Peyer's patch (tissue), 4 donors: ENCODE results near the gene SPPL3.

ENCODE experiments used
- POLR2A ChIP-seq, 2 donors: fragments of 450-650 bp; IDR thresholded peaks; one replicate each; pipeline ENCODE4 v1.5.1; 2017; ENCODE audit warnings: antibody characterized with exemption in 2 of 2, mild to moderate bottlenecking in 2 of 2, moderate library complexity in 2 of 2
- TF ChIP-seq, protein P1 (sequence below), 6 experiments: fragments of 450-650 bp in 4 of 6; fragments of 200-600 bp in 2 of 6; sonication (generic) in 1 of 6; IDR thresholded peaks; one replicate each; pipeline ENCODE4 v1.5.1; 2017 to 2019; ENCODE audit warnings: antibody characterized with exemption in 6 of 6, mild to moderate bottlenecking in 3 of 6, moderate library complexity in 1 of 6

DNA sequence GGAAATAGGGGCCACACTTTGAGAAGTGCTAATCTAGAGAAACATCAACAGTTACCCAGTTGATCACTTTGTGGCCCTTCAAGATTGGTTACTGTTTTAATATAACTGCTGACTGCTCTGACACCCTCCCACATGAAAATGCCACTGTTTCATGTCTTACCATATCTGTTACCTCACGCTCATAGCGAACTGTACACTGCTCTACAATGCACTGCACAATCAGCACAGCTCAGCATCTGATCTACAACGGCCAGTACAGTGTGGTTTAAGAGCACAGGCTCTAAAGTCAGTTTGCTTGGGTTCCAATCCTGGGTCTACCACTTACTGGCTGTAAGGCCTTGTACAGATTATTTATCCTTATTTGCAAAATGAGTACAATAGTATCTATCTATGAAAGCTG is 39.1 kb downstream of the SPPL3 start:
- TF ChIP-seq, protein P1, sequence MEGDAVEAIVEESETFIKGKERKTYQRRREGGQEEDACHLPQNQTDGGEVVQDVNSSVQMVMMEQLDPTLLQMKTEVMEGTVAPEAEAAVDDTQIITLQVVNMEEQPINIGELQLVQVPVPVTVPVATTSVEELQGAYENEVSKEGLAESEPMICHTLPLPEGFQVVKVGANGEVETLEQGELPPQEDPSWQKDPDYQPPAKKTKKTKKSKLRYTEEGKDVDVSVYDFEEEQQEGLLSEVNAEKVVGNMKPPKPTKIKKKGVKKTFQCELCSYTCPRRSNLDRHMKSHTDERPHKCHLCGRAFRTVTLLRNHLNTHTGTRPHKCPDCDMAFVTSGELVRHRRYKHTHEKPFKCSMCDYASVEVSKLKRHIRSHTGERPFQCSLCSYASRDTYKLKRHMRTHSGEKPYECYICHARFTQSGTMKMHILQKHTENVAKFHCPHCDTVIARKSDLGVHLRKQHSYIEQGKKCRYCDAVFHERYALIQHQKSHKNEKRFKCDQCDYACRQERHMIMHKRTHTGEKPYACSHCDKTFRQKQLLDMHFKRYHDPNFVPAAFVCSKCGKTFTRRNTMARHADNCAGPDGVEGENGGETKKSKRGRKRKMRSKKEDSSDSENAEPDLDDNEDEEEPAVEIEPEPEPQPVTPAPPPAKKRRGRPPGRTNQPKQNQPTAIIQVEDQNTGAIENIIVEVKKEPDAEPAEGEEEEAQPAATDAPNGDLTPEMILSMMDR (IDR thresholded peaks at IDR 0.05), result no peak
- TF ChIP-seq POLR2A (IDR thresholded peaks at IDR 0.05), result no peak
